Smooth muscle cell (in vitro differentiated cells): ENCODE results near the gene NDUFB6. TPM values are rescaled to one million over a fixed set of nuclear protein-coding genes. Genes with fewer than 3 reads are reported as not detected.

Experiments used
- DNase-seq: peaks from one replicate; lab custom pipeline; 2025; ENCODE audit not compliant: unreplicated experiment; lab: John Stamatoyannopoulos, UW
- H2AFZ ChIP-seq: fragments of 200-600 bp; sonication (generic); 2 replicates; pipeline ENCODE4 v1.6.0; 2016; ENCODE audit warnings: antibody characterized with exemption, low read depth, mild to moderate bottlenecking
- H3F3A ChIP-seq: fragments of 200-600 bp; sonication (generic); 2 replicates; pipeline ENCODE4 v1.6.0; 2017; ENCODE audit warnings: antibody characterized with exemption, low read depth
- H3K27ac ChIP-seq: fragments of 200-600 bp; sonication (generic); 2 replicates; pipeline ENCODE4 v1.5.1; 2016; ENCODE audit warnings: low read depth, mild to moderate bottlenecking
- H3K27me3 ChIP-seq: fragments of 200-600 bp; sonication (generic); 2 replicates; pipeline ENCODE4 v1.6.1; 2016; ENCODE audit warnings: low read depth, mild to moderate bottlenecking
- H3K36me3 ChIP-seq: fragments of 200-600 bp; sonication (generic); 2 replicates; pipeline ENCODE4 v1.5.1; 2016; ENCODE audit warnings: low read depth
- H3K4me1 ChIP-seq: fragments of 200-600 bp; sonication (generic); 2 replicates; pipeline ENCODE4 v1.5.1; 2016; ENCODE audit warnings: low read depth
- H3K4me2 ChIP-seq: fragments of 200-600 bp; sonication (generic); 2 replicates; pipeline ENCODE4 v1.6.0; 2016; ENCODE audit warnings: mild to moderate bottlenecking
- H3K4me3 ChIP-seq: fragments of 200-600 bp; sonication (generic); 2 replicates; pipeline ENCODE4 v1.5.1; 2016; ENCODE audit warnings: mild to moderate bottlenecking
- H3K79me2 ChIP-seq: fragments of 200-600 bp; sonication (generic); 2 replicates; pipeline ENCODE4 v1.6.0; 2016; ENCODE audit warnings: low read depth, mild to moderate bottlenecking
- H3K9ac ChIP-seq: fragments of 200-600 bp; sonication (generic); 2 replicates; pipeline ENCODE4 v1.6.0; 2016; ENCODE audit warnings: low read depth
- H3K9me3 ChIP-seq: fragments of 200-600 bp; sonication (generic); replicated peaks from 2 replicates; pipeline ENCODE4 v1.5.1; 2016; ENCODE audit warnings: low read depth
- H4K20me1 ChIP-seq: fragments of 200-600 bp; sonication (generic); 2 replicates; pipeline ENCODE4 v1.6.0; 2016; ENCODE audit warnings: low read depth
- CTCF ChIP-seq: fragments of 200-600 bp; sonication (generic); IDR thresholded peaks from 2 replicates; pipeline ENCODE4 v1.5.1; 2017; ENCODE audit warnings: borderline replicate concordance, mild to moderate bottlenecking, antibody characterized with exemption; ENCODE audit not compliant: insufficient read depth, poor library complexity, severe bottlenecking
- WGBS: methylation state at CpG from one replicate; pipeline ENCODE4 v1.1.7; 2016; ENCODE audit warnings: low lambda C conversion rate; 5-methylcytosine and 5-hydroxymethylcytosine counted together
- polyA plus RNA-seq: library from polyadenylated mRNA; unstranded; fragments of >200 nt; fragmentation: Nextera tagmentation; extraction: Ambion mirVana; gene quantifications from 2 replicates; pipeline ENCODE4 v1.2.1, GENCODE V29; 2016
- total RNA-seq: library from RNA; depleted of rRNA; stranded (reverse); fragments of >200 nt; gene quantifications from 2 replicates; pipeline ENCODE4 v1.2.3, GENCODE V29; 2014

NDUFB6 gene
- total RNA-seq (114 and 172 TPM in 2 replicates), polyA plus RNA-seq (149 and 162 TPM in 2 replicates)

DNA sequence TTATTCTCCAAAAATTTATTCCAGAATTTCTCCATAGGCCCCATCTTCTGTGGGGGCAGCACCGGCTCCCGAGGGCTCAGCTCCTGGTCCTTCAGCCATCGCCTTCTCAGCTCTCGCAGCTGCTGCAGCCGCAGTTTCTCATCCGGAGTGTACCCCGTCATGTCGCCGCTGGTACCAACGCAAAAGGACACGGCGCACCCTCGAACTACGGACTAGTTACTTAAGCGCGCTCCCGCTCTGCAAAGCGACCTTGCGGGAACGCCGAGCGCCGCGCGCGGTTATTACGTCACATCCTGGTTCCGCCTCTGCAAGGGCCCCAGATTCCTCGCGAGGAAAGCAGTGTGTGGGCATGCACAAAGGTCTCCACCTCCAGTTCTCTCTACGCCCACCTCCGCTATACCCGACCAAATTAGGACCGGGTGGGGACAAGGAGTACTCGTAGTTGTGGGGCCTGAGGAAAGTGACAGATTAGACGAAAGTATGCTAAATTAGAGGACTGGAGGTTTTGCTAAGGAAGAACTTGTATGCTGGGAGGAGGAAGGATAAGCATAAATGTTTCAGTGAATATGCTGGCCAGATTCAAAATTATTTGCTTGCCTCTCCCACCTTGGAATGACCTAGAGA lies at the start of gene NDUFB6:
Gene NDUFB6, minus strand, starts transcription at position 260 of the 624 bp plus-strand sequence. Its CDS starts 99 bp downstream, at position 161.
- Histone ChIP-seq H3K4me2 (peak within 1 kb of the TSS; percentile 97), H2AFZ (peak within 1 kb of the TSS; percentile 93), H3K27ac (peak within 1 kb of the TSS; percentile 93), H3K4me1 (peaks cover 20% of the 10 kb centered on the region), H3K9ac (peak within 1 kb of the TSS; percentile 84), H3K4me3 (peak within 1 kb of the TSS; percentile 95), H3K36me3 (no peaks in the 10 kb centered on the region), H3K79me2 (peaks cover 38% of the 10 kb centered on the region), H3K27me3 (no peaks in the 10 kb centered on the region), H4K20me1 (peaks cover 6% of the 10 kb centered on the region), H3F3A (no peaks in the 10 kb centered on the region), H3K9me3 (no peaks in the 10 kb centered on the region)
- WGBS, result under 1% methylated on average over 36 of the region's 36 CpGs
- peak; percentile 72 for DNase-seq
- no peak for TF ChIP-seq CTCF

DNA sequence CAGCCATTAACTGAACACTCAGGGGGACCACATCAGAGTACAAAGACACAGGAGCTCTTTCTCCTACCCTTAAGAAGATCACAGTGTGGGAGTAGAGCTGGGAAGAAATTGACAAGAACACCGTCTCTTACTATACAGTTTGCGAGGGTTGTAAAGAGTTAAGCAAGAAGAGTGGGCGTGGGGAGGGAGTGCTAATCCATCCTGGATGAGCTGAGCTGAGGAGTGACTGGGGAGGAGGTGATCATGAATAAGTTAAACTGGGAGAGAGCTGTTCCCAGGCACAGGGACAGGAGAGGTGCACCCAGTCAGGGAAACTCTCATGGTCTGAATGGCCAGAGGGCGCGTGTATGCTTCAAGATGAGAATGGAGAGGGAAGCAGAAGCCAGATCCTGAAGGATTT lies 45.3 kb upstream of the NDUFB6 start:
- H3K79me2 ChIP-seq, result no peaks in the 10 kb centered on the region
- H3K27ac ChIP-seq, result no peak overlapping the region
- H3K9me3 ChIP-seq, result no peaks in the 10 kb centered on the region
- H3K27me3 ChIP-seq, result no peaks in the 10 kb centered on the region
- no peaks in the 10 kb centered on the region for H3F3A ChIP-seq
- DNase-seq, result no peak
- TF ChIP-seq CTCF, result no peak
- 67% methylated on average over 5 of the region's 5 CpGs for WGBS
- H3K36me3 ChIP-seq, result no peaks in the 10 kb centered on the region
- H3K4me1 ChIP-seq, result no peaks in the 10 kb centered on the region
- H4K20me1 ChIP-seq, result no peaks in the 10 kb centered on the region
- no peak overlapping the region for H3K4me2 ChIP-seq
- H3K9ac ChIP-seq, result no peak overlapping the region
- H3K4me3 ChIP-seq, result no peak overlapping the region
- H2AFZ ChIP-seq, result no peak overlapping the region

GRCh38 chr9:32606811-32607210 lies 33.9 kb upstream of the NDUFB6 start:
- no peaks in the 10 kb centered on the region for H3K36me3 ChIP-seq
- H3K4me1 ChIP-seq, result no peaks in the 10 kb centered on the region
- H3K4me3 ChIP-seq, result no peak overlapping the region
- DNase-seq, result no peak
- no peak overlapping the region for H2AFZ ChIP-seq
- no peaks in the 10 kb centered on the region for H3K79me2 ChIP-seq
- H3K9ac ChIP-seq, result no peak overlapping the region
- H3K4me2 ChIP-seq, result no peak overlapping the region
- H4K20me1 ChIP-seq, result no peaks in the 10 kb centered on the region
- H3K27me3 ChIP-seq, result peaks cover under 1% of the 10 kb centered on the region
- no peak for TF ChIP-seq CTCF
- WGBS, result 81% methylated on average over 2 of the region's 2 CpGs
- H3F3A ChIP-seq, result no peaks in the 10 kb centered on the region
- no peaks in the 10 kb centered on the region for H3K9me3 ChIP-seq
- H3K27ac ChIP-seq, result no peak overlapping the region
